GM23338 (cell line): ENCODE results near the gene CLDN16. TPM values are rescaled to one million over a fixed set of nuclear protein-coding genes. Genes with fewer than 3 reads are reported as not detected.

Experiments
- ATAC-seq: fragments of 200-7000 bp; cut with Tn5 transposase; 3 replicates; pipeline ENCODE4 v1.9.1; 2020
- DNase-seq: peaks from one replicate; pipeline ENCODE4 v3.0.0-alpha.2; 2015; ENCODE audit warnings: low spot score
- H2AFZ ChIP-seq: fragments of 200-600 bp; sonication (generic); 2 replicates; pipeline ENCODE4 v1.8.0; 2016; ENCODE audit warnings: antibody characterized with exemption, mild to moderate bottlenecking, moderate library complexity
- H3F3A ChIP-seq: fragments of 200-600 bp; sonication (generic); replicated peaks from 2 replicates; pipeline ENCODE4 v1.8.0; 2017; ENCODE audit warnings: antibody characterized with exemption, mixed run types, low read depth
- H3K27ac ChIP-seq: fragments of 200-600 bp; sonication (generic); 2 replicates; pipeline ENCODE4 v1.6.1; 2016; ENCODE audit warnings: low read depth
- H3K27me3 ChIP-seq: fragments of 200-600 bp; sonication (generic); 2 replicates; pipeline ENCODE4 v1.8.0; 2016; ENCODE audit warnings: mild to moderate bottlenecking, mixed run types, moderate library complexity; ENCODE audit not compliant: insufficient read depth
- H3K36me3 ChIP-seq: fragments of 200-600 bp; sonication (generic); 2 replicates; pipeline ENCODE4 v1.8.0; 2016; ENCODE audit warnings: mild to moderate bottlenecking; ENCODE audit not compliant: insufficient read depth
- H3K4me1 ChIP-seq: fragments of 200-600 bp; sonication (generic); 2 replicates; pipeline ENCODE4 v1.8.0; 2016; ENCODE audit warnings: mild to moderate bottlenecking, moderate library complexity; ENCODE audit not compliant: insufficient read depth
- H3K4me2 ChIP-seq: fragments of 200-600 bp; sonication (generic); 2 replicates; pipeline ENCODE4 v1.7.1; 2017; ENCODE audit warnings: mixed run types
- H3K4me3 ChIP-seq: fragments of 200-600 bp; sonication (generic); 2 replicates; pipeline ENCODE4 v1.6.1; 2016; ENCODE audit warnings: mixed run types
- H3K79me2 ChIP-seq: fragments of 200-600 bp; sonication (generic); replicated peaks from 2 replicates; pipeline ENCODE4 v1.8.0; 2017; ENCODE audit warnings: mild to moderate bottlenecking; ENCODE audit not compliant: insufficient read depth
- H3K9me2 ChIP-seq: fragments of 200-600 bp; sonication (generic); 2 replicates; pipeline ENCODE4 v1.8.0; 2017; ENCODE audit not compliant: insufficient read depth
- H4K20me1 ChIP-seq: fragments of 200-600 bp; sonication (generic); replicated peaks from 2 replicates; pipeline ENCODE4 v1.8.0; 2017; ENCODE audit warnings: mild to moderate bottlenecking; ENCODE audit not compliant: insufficient read depth
- H3K27ac Mint-ChIP-seq: 2 replicates; pipeline ENCODE4 v1.8.0; 2020; ENCODE audit warnings: inconsistent platforms, mild to moderate bottlenecking, moderate library complexity, mixed read lengths
- H3K27me3 Mint-ChIP-seq: 3 replicates; pipeline ENCODE4 v1.8.0; 2022; ENCODE audit warnings: low read depth, mild to moderate bottlenecking, moderate library complexity, mixed read lengths, inconsistent platforms; ENCODE audit not compliant: insufficient read depth, poor library complexity
- H3K36me3 Mint-ChIP-seq: 3 replicates; pipeline ENCODE4 v1.8.0; 2021; ENCODE audit warnings: low read depth, mild to moderate bottlenecking, inconsistent platforms, moderate library complexity, mixed read lengths
- H3K4me1 Mint-ChIP-seq: 3 replicates; pipeline ENCODE4 v1.8.0; 2020; ENCODE audit warnings: mild to moderate bottlenecking, inconsistent platforms, mixed read lengths
- H3K4me3 Mint-ChIP-seq: 3 replicates; pipeline ENCODE4 v1.8.0; 2021; ENCODE audit warnings: moderate library complexity, mild to moderate bottlenecking, inconsistent platforms, mixed read lengths
- H3K9me3 Mint-ChIP-seq: 3 replicates; pipeline ENCODE4 v1.8.0; 2020; ENCODE audit warnings: moderate library complexity, mild to moderate bottlenecking, inconsistent platforms, mixed read lengths
- CTCF ChIP-seq, 2 experiments: fragments of 200-600 bp in 1 of 2; sonication (generic) in 1 of 2; conservative IDR thresholded peaks; 2 replicates each; pipeline versions ENCODE4 v1.5.1 to v1.6.1; 2016 to 2017; ENCODE audit warnings: antibody characterized with exemption in 2 of 2, low read depth in 2 of 2, mild to moderate bottlenecking in 2 of 2, moderate library complexity in 1 of 2
- ETS1 ChIP-seq: IDR thresholded peaks from 2 replicates; pipeline ENCODE4 v1.6.1; 2016; ENCODE audit warnings: antibody characterized with exemption
- EZH2 ChIP-seq: fragments of 200-600 bp; sonication (generic); IDR thresholded peaks from one replicate; pipeline ENCODE4 v1.8.0; 2017; ENCODE audit warnings: antibody characterized with exemption, mild to moderate bottlenecking, low read depth; ENCODE audit not compliant: unreplicated experiment
- JUNB ChIP-seq: IDR thresholded peaks from one replicate; pipeline ENCODE4 v1.6.1; 2016; ENCODE audit warnings: antibody characterized with exemption; ENCODE audit not compliant: unreplicated experiment
- REST ChIP-seq: IDR thresholded peaks from one replicate; pipeline ENCODE4 v1.6.1; 2018; ENCODE audit warnings: antibody characterized with exemption; ENCODE audit not compliant: unreplicated experiment
- ZNF114 ChIP-seq: fragments of 250-450 bp; sonication (Bioruptor Pico); IDR thresholded peaks from 2 replicates; pipeline ENCODE4 v1.5.0; 2020; ENCODE audit warnings: mild to moderate bottlenecking, moderate library complexity
- ZNF462 ChIP-seq: fragments of 250-450 bp; sonication (Bioruptor Pico); IDR thresholded peaks from 2 replicates; pipeline ENCODE4 v1.5.0; 2020; ENCODE audit warnings: mild to moderate bottlenecking, moderate library complexity
- polyA plus RNA-seq: library from polyadenylated mRNA; unstranded; fragments of >200 nt; fragmentation: Nextera tagmentation; extraction: Ambion mirVana; gene quantifications from 2 replicates; pipeline ENCODE4 v1.2.1, GENCODE V29; 2016
- total RNA-seq: library from RNA; depleted of rRNA; stranded (reverse); fragments of >200 nt; shearing (Covaris generic); gene quantifications from 2 replicates; pipeline ENCODE4 v1.2.3, GENCODE V29; 2014

Gene CLDN16
- total and polyA plus RNA-seq, 2 experiments from 2014 or later, result 0.06 TPM; not detected in 1

- TF ChIP-seq ZNF462 (CRISPR knock-in tag) (no peak), CTCF (conservative IDR thresholded peaks at IDR 0.05; ENCODE audit: low read depth in 2 of 2) (no peak), EZH2 (no peak), ETS1 (no peak), ZNF114 (CRISPR knock-in tag) (no peak)
Observed at GRCh38 chr3:190444006-190444405, 56.0 kb downstream of the CLDN16 start (continued).

- Mint-ChIP-seq H3K36me3 (no peaks in the 10 kb centered on the region), H3K4me1 (no peaks in the 10 kb centered on the region), H3K27me3 (no peaks in the 10 kb centered on the region), H3K9me3 (no peaks in the 10 kb centered on the region), H3K27ac (no peak overlapping the region), H3K4me3 (no peak overlapping the region)
- DNase-seq, result no peak
- H3K9me2 ChIP-seq, result peaks cover 7% of the 10 kb centered on the region; the same call in 1 of the 2 replicates
- TF ChIP-seq JUNB (no peak), ZNF114 (CRISPR knock-in tag) (no peak), REST (no peak)
- H3K27me3 ChIP-seq, result no peaks in the 10 kb centered on the region
- no peak overlapping the region for H3K4me3 ChIP-seq
- no peak for ATAC-seq
- H3F3A ChIP-seq, result no peaks in the 10 kb centered on the region
- H3K4me1 ChIP-seq, result peaks cover 3% of the 10 kb centered on the region; the same call in 1 of the 2 replicates
- no peaks in the 10 kb centered on the region for H4K20me1 ChIP-seq
- no peak overlapping the region for H3K27ac ChIP-seq
- H3K36me3 ChIP-seq, result no peaks in the 10 kb centered on the region
- H3K4me2 ChIP-seq, result no peak overlapping the region
- no peak overlapping the region for H2AFZ ChIP-seq
- no peaks in the 10 kb centered on the region for H3K79me2 ChIP-seq
Observed at GRCh38 chr3:190444576-190445145, 56.7 kb downstream of the CLDN16 start.
